IMR-90 (cell line): Measurements from ENCODE around the gene KDM5A. TPM values are rescaled to one million over a fixed set of nuclear protein-coding genes. Genes with fewer than 3 reads are reported as not detected.

Experiments
- ATAC-seq: fragments of 200-7000 bp; cut with Tn5 transposase; 2 replicates; pipeline ENCODE4 v1.9.1; 2020; ENCODE audit warnings: low read depth, mild to moderate bottlenecking, moderate library complexity
- BruUV-seq: library from RNA; stranded (reverse); fragments of 400-500 nt; replicated peaks from 2 replicates; lab custom pipeline; 2021; lab: Mats Ljungman, UMichigan
- CTCF ChIA-PET: fragments of 300-600 bp; formaldehyde crosslinking; extraction: SDS; loops from one replicate; lab custom pipeline; 2021; ENCODE audit warnings: antibody characterized with exemption; lab: Yijun Ruan, JAX
- POLR2A ChIA-PET: fragments of 300-600 bp; sonication (Branson Sonifier 250); formaldehyde crosslinking; loops from one replicate; lab custom pipeline; 2022; ENCODE audit warnings: antibody characterized with exemption; ENCODE audit not compliant: unreplicated experiment; lab: Charles Lee
- DNase-seq: peaks from one replicate; pipeline ENCODE4 v3.0.0; 2013
- H2AFZ ChIP-seq: replicated peaks from 2 replicates; pipeline ENCODE3; 2013; ENCODE audit warnings: low read length, mild to moderate bottlenecking; ENCODE audit not compliant: poor library complexity
- H2AK5ac ChIP-seq: 2 replicates; pipeline ENCODE4 v1.6.1; 2013; ENCODE audit warnings: low read depth, low read length, inconsistent platforms
- H2AK9ac ChIP-seq: replicated peaks from 2 replicates; pipeline ENCODE3; 2013; ENCODE audit warnings: mild to moderate bottlenecking, low read depth, low read length, moderate library complexity; ENCODE audit not compliant: poor library complexity
- H2BK120ac ChIP-seq: 2 replicates; pipeline ENCODE4 v1.6.1; 2013; ENCODE audit warnings: low read depth, low read length, inconsistent platforms
- H2BK15ac ChIP-seq: 3 replicates; pipeline ENCODE4 v1.6.1; 2013; ENCODE audit warnings: low read depth, low read length, inconsistent platforms
- H2BK20ac ChIP-seq: 2 replicates; pipeline ENCODE4 v1.6.1; 2013; ENCODE audit warnings: low read depth, mild to moderate bottlenecking, inconsistent platforms, low read length, moderate library complexity
- H2BK5ac ChIP-seq: 2 replicates; pipeline ENCODE4 v1.6.1; 2013; ENCODE audit warnings: mild to moderate bottlenecking, low read depth, low read length, inconsistent platforms; ENCODE audit not compliant: poor library complexity, severe bottlenecking
- H3K14ac ChIP-seq: replicated peaks from 2 replicates; pipeline ENCODE4 v1.6.1; 2013; ENCODE audit warnings: low read depth, low read length, inconsistent platforms
- H3K18ac ChIP-seq: 2 replicates; pipeline ENCODE4 v1.6.1; 2013; ENCODE audit warnings: low read depth, low read length, control low read depth
- H3K23ac ChIP-seq: 2 replicates; pipeline ENCODE4 v1.6.1; 2013; ENCODE audit warnings: low read depth, low read length, inconsistent platforms
- H3K27ac ChIP-seq: 2 replicates; pipeline ENCODE4 v1.5.1; 2013; ENCODE audit warnings: mild to moderate bottlenecking, control low read depth, low read length; ENCODE audit not compliant: insufficient read depth
- H3K27me3 ChIP-seq: 2 replicates; pipeline ENCODE4 v1.6.1; 2013; ENCODE audit warnings: low read length; ENCODE audit not compliant: control insufficient read depth, insufficient read depth
- H3K36me3 ChIP-seq: 2 replicates; pipeline ENCODE4 v1.6.1; 2013; ENCODE audit warnings: low read length, mixed read lengths; ENCODE audit not compliant: control insufficient read depth, insufficient read depth
- H3K4ac ChIP-seq: 2 replicates; pipeline ENCODE4 v1.6.1; 2013; ENCODE audit warnings: low read depth, low read length, inconsistent platforms
- H3K4me1 ChIP-seq: 2 replicates; pipeline ENCODE4 v1.6.1; 2013; ENCODE audit warnings: low read length, mixed read lengths; ENCODE audit not compliant: control insufficient read depth, insufficient read depth
- H3K4me2 ChIP-seq: 2 replicates; pipeline ENCODE4 v1.6.1; 2013; ENCODE audit warnings: low read depth, mild to moderate bottlenecking, control low read depth, low read length, moderate library complexity
- H3K4me3 ChIP-seq: 2 replicates; pipeline ENCODE4 v1.5.1; 2013; ENCODE audit warnings: low read depth, mild to moderate bottlenecking, control low read depth, low read length, moderate library complexity; ENCODE audit not compliant: insufficient read depth
- H3K56ac ChIP-seq: 2 replicates; pipeline ENCODE4 v1.6.1; 2013; ENCODE audit warnings: low read length, inconsistent platforms; ENCODE audit not compliant: insufficient read depth; ENCODE audit errors: extremely low read depth
- H3K79me1 ChIP-seq, 2 experiments: 2 replicates each; pipeline ENCODE4 v1.6.1; 2013; ENCODE audit warnings: low read length in 2 of 2, inconsistent platforms in 1 of 2, low read depth in 1 of 2
- H3K9ac ChIP-seq: 2 replicates; pipeline ENCODE4 v1.6.1; 2013; ENCODE audit warnings: low read depth, low read length, control low read depth
- H3K9me1 ChIP-seq: 2 replicates; pipeline ENCODE4 v1.6.1; 2013; ENCODE audit warnings: low read length, inconsistent platforms; ENCODE audit not compliant: insufficient read depth
- H3K9me3 ChIP-seq: 2 replicates; pipeline ENCODE4 v1.6.1; 2013; ENCODE audit warnings: low read length; ENCODE audit not compliant: control insufficient read depth, insufficient read depth
- H4K20me1 ChIP-seq: 2 replicates; pipeline ENCODE4 v1.6.1; 2013; ENCODE audit warnings: low read length, inconsistent platforms; ENCODE audit not compliant: insufficient read depth
- H4K5ac ChIP-seq: 2 replicates; pipeline ENCODE4 v1.6.1; 2013; ENCODE audit warnings: mild to moderate bottlenecking, low read depth, low read length, control low read depth
- H4K8ac ChIP-seq, 2 experiments: 2 replicates each; pipeline ENCODE4 v1.6.1; 2013; ENCODE audit warnings: low read depth in 2 of 2, low read length in 2 of 2, control low read depth in 1 of 2, inconsistent platforms in 1 of 2
- H4K91ac ChIP-seq: 2 replicates; pipeline ENCODE4 v1.6.1; 2013; ENCODE audit warnings: low read depth, low read length, inconsistent platforms; ENCODE audit not compliant: insufficient read depth
- BHLHE40 ChIP-seq: fragments of 150-350 bp; IDR thresholded peaks from 2 replicates; pipeline ENCODE4 v1.6.1; 2016; ENCODE audit warnings: mild to moderate bottlenecking, low read depth, low read length
- CEBPB ChIP-seq: IDR thresholded peaks from 2 replicates; pipeline ENCODE4 v1.6.1; 2012; ENCODE audit warnings: low read depth, low read length, improper control_type of control experiment
- CHD1 ChIP-seq: IDR thresholded peaks from 2 replicates; pipeline ENCODE4 v1.6.1; 2012; ENCODE audit warnings: low read depth, low read length, improper control_type of control experiment
- FOS ChIP-seq: fragments of 150-350 bp; IDR thresholded peaks from 2 replicates; pipeline ENCODE4 v1.6.1; 2016; ENCODE audit warnings: low read depth, low read length
- MAFK ChIP-seq: IDR thresholded peaks from 2 replicates; pipeline ENCODE4 v1.6.1; 2012; ENCODE audit warnings: low read depth, low read length, improper control_type of control experiment
- POLR2A ChIP-seq: IDR thresholded peaks from 2 replicates; pipeline ENCODE4 v1.6.1; 2012; ENCODE audit warnings: mild to moderate bottlenecking, low read depth, low read length
- WGBS, 2 experiments: methylation state at CpG; one replicate each; pipeline versions ENCODE4 v1.1.5 to v1.1.7; 2013; ENCODE audit warnings: missing lambda C conversion rate in 2 of 2; ENCODE audit not compliant: insufficient read length in 1 of 2; ENCODE audit errors: extremely low coverage in 2 of 2; 5-methylcytosine and 5-hydroxymethylcytosine counted together
- dilution Hi-C: fragments of 300-500 bp; cut with HindIII; formaldehyde crosslinking; loops from one replicate; pipeline ENCODE4 v1.14.3; 2018; ENCODE audit warnings: low sequenced_read_pairs; ENCODE audit not compliant: unreplicated experiment
- in situ Hi-C: fragments of 300-500 bp; cut with MboI; formaldehyde crosslinking; loops from 3 replicates; pipeline ENCODE4 v1.14.3; 2019; ENCODE audit warnings: low sequenced_read_pairs, inconsistent platforms, mixed read lengths
- intact Hi-C: fragments of 100-400 bp; cut with micrococcal nuclease; formaldehyde crosslinking; loops from 2 replicates; pipeline ENCODE4 v1.10.0; 2022
- polyA plus RNA-seq, 3 experiments: library from polyadenylated mRNA; depleted of rRNA; stranded (reverse); fragments of >200 nt; gene quantifications; 2 replicates each; pipeline ENCODE4 v1.2.3, GENCODE V29; 2012; ENCODE audit warnings: low replicate concordance in 1 of 3
- total RNA-seq: library from RNA; depleted of rRNA; stranded (reverse); fragments of >200 nt; gene quantifications from 2 replicates; pipeline ENCODE4 v1.2.3, GENCODE V29; 2012
- TF ChIP-seq, protein P1 (sequence below): fragments of 150-350 bp; IDR thresholded peaks from 2 replicates; pipeline ENCODE4 v1.6.1; 2016; ENCODE audit warnings: low read depth, mild to moderate bottlenecking, low read length, moderate library complexity, borderline replicate concordance

The KDM5A gene
- total and polyA plus RNA-seq, 2 of the 4 experiments (the other 2 are of a cell fraction), result 7.9 to 95.9 TPM

- CTCF ChIA-PET, result no interaction called here
- Histone ChIP-seq H4K5ac (no peak overlapping the region), H3K4me3 (no peak overlapping the region), H3K14ac (no peak overlapping the region), H3K4me2 (no peak overlapping the region), H4K91ac (no peak overlapping the region), H4K8ac (no peak overlapping the region), H2BK120ac (no peak overlapping the region), H3K27ac (no peak overlapping the region), H2BK5ac (no peak overlapping the region), H3K9me3 (peaks cover 4% of the 10 kb centered on the region; the same call in 1 of the 2 replicates), H3K4me1 (no peaks in the 10 kb centered on the region), H3K18ac (no peak overlapping the region), H3K27me3 (peaks cover 25% of the 10 kb centered on the region), H3K23ac (no peak overlapping the region), H3K79me1 (no peaks in the 10 kb centered on the region), H2AK5ac (no peak overlapping the region), H2BK15ac (no peak overlapping the region), H3K56ac (no peak overlapping the region), H4K20me1 (no peaks in the 10 kb centered on the region), H2AFZ (no peak overlapping the region), H3K36me3 (no peaks in the 10 kb centered on the region), H2BK20ac (no peak overlapping the region), H3K4ac (no peak overlapping the region), H2AK9ac (no peak overlapping the region), H3K9ac (no peak overlapping the region), H3K9me1 (no peaks in the 10 kb centered on the region)
- no peak for ATAC-seq
- POLR2A ChIA-PET, result no interaction called here
- no TSS peak for BruUV-seq
- in situ Hi-C loops (no loop called here), dilution Hi-C loops (no loop called here), intact Hi-C loops (no loop called here)
- DNase-seq, result no peak
- 69% methylated on average over 5 of the region's 15 CpGs; no CpG with 5 or more reads in 1 of the 2 experiments for WGBS, 2 experiments
- TF ChIP-seq FOS (no peak), POLR2A (no peak), CEBPB (no peak), MAFK (no peak), BHLHE40 (no peak), CHD1 (no peak)
- TF ChIP-seq, protein P1, sequence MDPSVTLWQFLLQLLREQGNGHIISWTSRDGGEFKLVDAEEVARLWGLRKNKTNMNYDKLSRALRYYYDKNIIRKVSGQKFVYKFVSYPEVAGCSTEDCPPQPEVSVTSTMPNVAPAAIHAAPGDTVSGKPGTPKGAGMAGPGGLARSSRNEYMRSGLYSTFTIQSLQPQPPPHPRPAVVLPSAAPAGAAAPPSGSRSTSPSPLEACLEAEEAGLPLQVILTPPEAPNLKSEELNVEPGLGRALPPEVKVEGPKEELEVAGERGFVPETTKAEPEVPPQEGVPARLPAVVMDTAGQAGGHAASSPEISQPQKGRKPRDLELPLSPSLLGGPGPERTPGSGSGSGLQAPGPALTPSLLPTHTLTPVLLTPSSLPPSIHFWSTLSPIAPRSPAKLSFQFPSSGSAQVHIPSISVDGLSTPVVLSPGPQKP, result no peak
Observed at GRCh38 chr12:242496-242895, 146.6 kb downstream of the KDM5A start.
